DMS 273 (cell line): ENCODE results near the gene PODXL.
"Not testable (repeated sequence)": the region's sequence is repeated elsewhere in the genome, so short reads cannot be mapped to it uniquely, and the experiment has no call there.

Experiments
- DNase-seq: peaks from one replicate; lab custom pipeline; 2025; ENCODE audit not compliant: unreplicated experiment; lab: John Stamatoyannopoulos, UW

The PODXL gene

GRCh38 chr7:131495669-131496498, 60.5 kb downstream of the PODXL start:
- DNase-seq = no peak

GRCh38 chr7:131494182-131494581, 62.2 kb downstream of the PODXL start:
- no peak for DNase-seq

- peak; percentile 16 for DNase-seq
Observed at GRCh38 chr7:131493581-131493980, 62.8 kb downstream of the PODXL start.

GRCh38 chr7:131493081-131493480, 63.3 kb downstream of the PODXL start:
- DNase-seq = no peak

GRCh38 chr7:131489881-131490280, 66.5 kb downstream of the PODXL start:
- DNase-seq = no peak

- no peak for DNase-seq
Observed at GRCh38 chr7:131489196-131489595, 67.2 kb downstream of the PODXL start.

GRCh38 chr7:131488361-131488760, 68.1 kb downstream of the PODXL start:
- peak; percentile 32 for DNase-seq

- no peak for DNase-seq
Observed at GRCh38 chr7:131487217-131487616, 69.2 kb downstream of the PODXL start.

GRCh38 chr7:131486346-131486745, 70.1 kb downstream of the PODXL start:
- no peak for DNase-seq

- DNase-seq = no peak
Observed at GRCh38 chr7:131483586-131483985, 72.8 kb downstream of the PODXL start.

- no peak for DNase-seq
Observed at GRCh38 chr7:131482800-131483199, 73.6 kb downstream of the PODXL start.

GRCh38 chr7:131480384-131481315, 75.8 kb downstream of the PODXL start:
- DNase-seq = no peak

GRCh38 chr7:131476740-131477139, 79.7 kb downstream of the PODXL start:
- no peak for DNase-seq

GRCh38 chr7:131471250-131472004, 85.0 kb downstream of the PODXL start:
- DNase-seq = no peak

- no peak for DNase-seq
Observed at GRCh38 chr7:131467788-131468187, 88.6 kb downstream of the PODXL start.

GRCh38 chr7:131466735-131467365, 89.6 kb downstream of the PODXL start:
- no peak for DNase-seq

- not testable (repeated sequence) for DNase-seq
Observed at GRCh38 chr7:131462715-131463114, 93.7 kb downstream of the PODXL start.

- DNase-seq = no peak
Observed at GRCh38 chr7:131462059-131462458, 94.4 kb downstream of the PODXL start.

GRCh38 chr7:131459256-131459655, 97.2 kb downstream of the PODXL start:
- DNase-seq = no peak

GRCh38 chr7:131456338-131456737, 100.1 kb downstream of the PODXL start:
- peak; percentile 18 for DNase-seq

- DNase-seq = no peak
Observed at GRCh38 chr7:131455546-131455945, 100.9 kb downstream of the PODXL start.
